Endothelial cell of umbilical vein (primary cell): ENCODE data around the gene SHPK.
"Not testable (repeated sequence)": the region's sequence is repeated elsewhere in the genome, so short reads cannot be mapped to it uniquely, and the experiment has no call there.

Experiments
- CTCF ChIP-seq, 2 donors: IDR thresholded peaks; 1 replicate in 1 of 2; 2 replicates in 1 of 2; pipeline ENCODE4 v1.5.1; 2011; ENCODE audit warnings: low read length in 2 of 2, mild to moderate bottlenecking in 2 of 2, moderate library complexity in 2 of 2, control low read depth in 1 of 2, inconsistent platforms in 1 of 2, low read depth in 1 of 2; ENCODE audit not compliant: insufficient read depth in 1 of 2; ENCODE audit errors: extremely low read depth in 1 of 2
- EZH2 ChIP-seq: IDR thresholded peaks from 2 replicates; pipeline ENCODE4 v1.6.1; 2012; ENCODE audit warnings: borderline replicate concordance, low read depth, mild to moderate bottlenecking, moderate library complexity, low read length, inconsistent platforms; ENCODE audit not compliant: severe bottlenecking
- FOS ChIP-seq: IDR thresholded peaks from 2 replicates; pipeline ENCODE4 v1.6.1; 2011; ENCODE audit warnings: mild to moderate bottlenecking, low read length, moderate library complexity, borderline replicate concordance; ENCODE audit not compliant: insufficient read depth
- GATA2 ChIP-seq: IDR thresholded peaks from 2 replicates; pipeline ENCODE4 v1.7.0; 2011; ENCODE audit warnings: low read depth, mild to moderate bottlenecking, moderate library complexity, mixed read lengths, low read length; ENCODE audit not compliant: insufficient read length, insufficient read depth
- JUN ChIP-seq: IDR thresholded peaks from 2 replicates; pipeline ENCODE4 v1.6.1; 2011; ENCODE audit warnings: borderline replicate concordance, low read depth; ENCODE audit not compliant: insufficient read length, insufficient read depth
- MAX ChIP-seq: IDR thresholded peaks from 2 replicates; pipeline ENCODE4 v1.6.1; 2011; ENCODE audit not compliant: insufficient read depth, insufficient read length
- MYC ChIP-seq: IDR thresholded peaks from one replicate; pipeline ENCODE4 v1.6.1; 2011; ENCODE audit warnings: mild to moderate bottlenecking, low read depth, low read length
- POLR2A ChIP-seq: IDR thresholded peaks from 2 replicates; pipeline ENCODE4 v1.6.1; 2012; ENCODE audit warnings: low read depth, mild to moderate bottlenecking, control low read depth, low read length
- POLR2AphosphoS5 ChIP-seq: IDR thresholded peaks from 2 replicates; pipeline ENCODE4 v1.6.1; 2012; ENCODE audit warnings: low read depth, mild to moderate bottlenecking, control low read depth, low read length, moderate library complexity; ENCODE audit not compliant: insufficient read depth

- TF ChIP-seq CTCF (IDR thresholded peaks at IDR 0.05; ENCODE audit: extremely low read depth in 1 of 2, insufficient read depth in 1 of 2, low read depth in 1 of 2, low read length in 2 of 2); POLR2A; JUN; POLR2AphosphoS5; EZH2; MAX; MYC; FOS; GATA2: not testable (repeated sequence)
Measured at GRCh38 chr17:3578667-3579066, 57.4 kb downstream of the SHPK start.
